IMR-90 (cell line): ENCODE data around the gene KY. TPM values are rescaled to one million over a fixed set of nuclear protein-coding genes. Genes with fewer than 3 reads are reported as not detected.

Experiments
- ATAC-seq: fragments of 200-7000 bp; cut with Tn5 transposase; 2 replicates; pipeline ENCODE4 v1.9.1; 2020; ENCODE audit warnings: low read depth, mild to moderate bottlenecking, moderate library complexity
- BruUV-seq: library from RNA; stranded (reverse); fragments of 400-500 nt; replicated peaks from 2 replicates; lab custom pipeline; 2021; lab: Mats Ljungman, UMichigan
- CTCF ChIA-PET: fragments of 300-600 bp; formaldehyde crosslinking; extraction: SDS; loops from one replicate; lab custom pipeline; 2021; ENCODE audit warnings: antibody characterized with exemption; lab: Yijun Ruan, JAX
- POLR2A ChIA-PET: fragments of 300-600 bp; sonication (Branson Sonifier 250); formaldehyde crosslinking; loops from one replicate; lab custom pipeline; 2022; ENCODE audit warnings: antibody characterized with exemption; ENCODE audit not compliant: unreplicated experiment; lab: Charles Lee
- DNase-seq: peaks from one replicate; pipeline ENCODE4 v3.0.0; 2013
- H2AFZ ChIP-seq: replicated peaks from 2 replicates; pipeline ENCODE3; 2013; ENCODE audit warnings: low read length, mild to moderate bottlenecking; ENCODE audit not compliant: poor library complexity
- H2AK5ac ChIP-seq: 2 replicates; pipeline ENCODE4 v1.6.1; 2013; ENCODE audit warnings: low read depth, low read length, inconsistent platforms
- H2AK9ac ChIP-seq: replicated peaks from 2 replicates; pipeline ENCODE3; 2013; ENCODE audit warnings: mild to moderate bottlenecking, low read depth, low read length, moderate library complexity; ENCODE audit not compliant: poor library complexity
- H2BK120ac ChIP-seq: 2 replicates; pipeline ENCODE4 v1.6.1; 2013; ENCODE audit warnings: low read depth, low read length, inconsistent platforms
- H2BK15ac ChIP-seq: 3 replicates; pipeline ENCODE4 v1.6.1; 2013; ENCODE audit warnings: low read depth, low read length, inconsistent platforms
- H2BK20ac ChIP-seq: 2 replicates; pipeline ENCODE4 v1.6.1; 2013; ENCODE audit warnings: low read depth, mild to moderate bottlenecking, inconsistent platforms, low read length, moderate library complexity
- H2BK5ac ChIP-seq: 2 replicates; pipeline ENCODE4 v1.6.1; 2013; ENCODE audit warnings: mild to moderate bottlenecking, low read depth, low read length, inconsistent platforms; ENCODE audit not compliant: poor library complexity, severe bottlenecking
- H3K14ac ChIP-seq: replicated peaks from 2 replicates; pipeline ENCODE4 v1.6.1; 2013; ENCODE audit warnings: low read depth, low read length, inconsistent platforms
- H3K18ac ChIP-seq: 2 replicates; pipeline ENCODE4 v1.6.1; 2013; ENCODE audit warnings: low read depth, low read length, control low read depth
- H3K23ac ChIP-seq: 2 replicates; pipeline ENCODE4 v1.6.1; 2013; ENCODE audit warnings: low read depth, low read length, inconsistent platforms
- H3K27ac ChIP-seq: 2 replicates; pipeline ENCODE4 v1.5.1; 2013; ENCODE audit warnings: mild to moderate bottlenecking, control low read depth, low read length; ENCODE audit not compliant: insufficient read depth
- H3K27me3 ChIP-seq: 2 replicates; pipeline ENCODE4 v1.6.1; 2013; ENCODE audit warnings: low read length; ENCODE audit not compliant: control insufficient read depth, insufficient read depth
- H3K36me3 ChIP-seq: 2 replicates; pipeline ENCODE4 v1.6.1; 2013; ENCODE audit warnings: low read length, mixed read lengths; ENCODE audit not compliant: control insufficient read depth, insufficient read depth
- H3K4ac ChIP-seq: 2 replicates; pipeline ENCODE4 v1.6.1; 2013; ENCODE audit warnings: low read depth, low read length, inconsistent platforms
- H3K4me1 ChIP-seq: 2 replicates; pipeline ENCODE4 v1.6.1; 2013; ENCODE audit warnings: low read length, mixed read lengths; ENCODE audit not compliant: control insufficient read depth, insufficient read depth
- H3K4me2 ChIP-seq: 2 replicates; pipeline ENCODE4 v1.6.1; 2013; ENCODE audit warnings: low read depth, mild to moderate bottlenecking, control low read depth, low read length, moderate library complexity
- H3K4me3 ChIP-seq: 2 replicates; pipeline ENCODE4 v1.5.1; 2013; ENCODE audit warnings: low read depth, mild to moderate bottlenecking, control low read depth, low read length, moderate library complexity; ENCODE audit not compliant: insufficient read depth
- H3K56ac ChIP-seq: 2 replicates; pipeline ENCODE4 v1.6.1; 2013; ENCODE audit warnings: low read length, inconsistent platforms; ENCODE audit not compliant: insufficient read depth; ENCODE audit errors: extremely low read depth
- H3K79me1 ChIP-seq, 2 experiments: 2 replicates each; pipeline ENCODE4 v1.6.1; 2013; ENCODE audit warnings: low read length in 2 of 2, inconsistent platforms in 1 of 2, low read depth in 1 of 2
- H3K9ac ChIP-seq: 2 replicates; pipeline ENCODE4 v1.6.1; 2013; ENCODE audit warnings: low read depth, low read length, control low read depth
- H3K9me1 ChIP-seq: 2 replicates; pipeline ENCODE4 v1.6.1; 2013; ENCODE audit warnings: low read length, inconsistent platforms; ENCODE audit not compliant: insufficient read depth
- H3K9me3 ChIP-seq: 2 replicates; pipeline ENCODE4 v1.6.1; 2013; ENCODE audit warnings: low read length; ENCODE audit not compliant: control insufficient read depth, insufficient read depth
- H4K20me1 ChIP-seq: 2 replicates; pipeline ENCODE4 v1.6.1; 2013; ENCODE audit warnings: low read length, inconsistent platforms; ENCODE audit not compliant: insufficient read depth
- H4K5ac ChIP-seq: 2 replicates; pipeline ENCODE4 v1.6.1; 2013; ENCODE audit warnings: mild to moderate bottlenecking, low read depth, low read length, control low read depth
- H4K8ac ChIP-seq, 2 experiments: 2 replicates each; pipeline ENCODE4 v1.6.1; 2013; ENCODE audit warnings: low read depth in 2 of 2, low read length in 2 of 2, control low read depth in 1 of 2, inconsistent platforms in 1 of 2
- H4K91ac ChIP-seq: 2 replicates; pipeline ENCODE4 v1.6.1; 2013; ENCODE audit warnings: low read depth, low read length, inconsistent platforms; ENCODE audit not compliant: insufficient read depth
- BHLHE40 ChIP-seq: fragments of 150-350 bp; IDR thresholded peaks from 2 replicates; pipeline ENCODE4 v1.6.1; 2016; ENCODE audit warnings: mild to moderate bottlenecking, low read depth, low read length
- CEBPB ChIP-seq: IDR thresholded peaks from 2 replicates; pipeline ENCODE4 v1.6.1; 2012; ENCODE audit warnings: low read depth, low read length, improper control_type of control experiment
- CHD1 ChIP-seq: IDR thresholded peaks from 2 replicates; pipeline ENCODE4 v1.6.1; 2012; ENCODE audit warnings: low read depth, low read length, improper control_type of control experiment
- CTCF ChIP-seq: conservative IDR thresholded peaks from 2 replicates; pipeline ENCODE4 v1.5.1; 2012; ENCODE audit warnings: mild to moderate bottlenecking, low read depth, low read length, improper control_type of control experiment
- MAFK ChIP-seq: IDR thresholded peaks from 2 replicates; pipeline ENCODE4 v1.6.1; 2012; ENCODE audit warnings: low read depth, low read length, improper control_type of control experiment
- MAZ ChIP-seq: IDR thresholded peaks from 2 replicates; pipeline ENCODE4 v1.6.1; 2012; ENCODE audit warnings: low read depth, mild to moderate bottlenecking, low read length, improper control_type of control experiment, moderate library complexity, borderline replicate concordance
- MXI1 ChIP-seq: IDR thresholded peaks from 2 replicates; pipeline ENCODE4 v1.6.1; 2012; ENCODE audit warnings: low read depth, mild to moderate bottlenecking, low read length, moderate library complexity, borderline replicate concordance
- RAD21 ChIP-seq: IDR thresholded peaks from 2 replicates; pipeline ENCODE4 v1.6.1; 2012; ENCODE audit warnings: low read length, improper control_type of control experiment
- RCOR1 ChIP-seq: IDR thresholded peaks from 2 replicates; pipeline ENCODE4 v1.6.1; 2012; ENCODE audit warnings: mild to moderate bottlenecking, low read length, improper control_type of control experiment; ENCODE audit not compliant: insufficient replicate concordance
- SMC3 ChIP-seq: fragments of 150-350 bp; IDR thresholded peaks from 2 replicates; pipeline ENCODE4 v1.6.1; 2016; ENCODE audit warnings: low read depth, mild to moderate bottlenecking, antibody characterized with exemption, low read length, moderate library complexity
- USF2 ChIP-seq: fragments of 150-350 bp; IDR thresholded peaks from 2 replicates; pipeline ENCODE4 v1.6.1; 2017; ENCODE audit warnings: mild to moderate bottlenecking, antibody characterized with exemption, low read length, low read depth
- WGBS, 2 experiments: methylation state at CpG; one replicate each; pipeline versions ENCODE4 v1.1.5 to v1.1.7; 2013; ENCODE audit warnings: missing lambda C conversion rate in 2 of 2; ENCODE audit not compliant: insufficient read length in 1 of 2; ENCODE audit errors: extremely low coverage in 2 of 2; 5-methylcytosine and 5-hydroxymethylcytosine counted together
- dilution Hi-C: fragments of 300-500 bp; cut with HindIII; formaldehyde crosslinking; loops from one replicate; pipeline ENCODE4 v1.14.3; 2018; ENCODE audit warnings: low sequenced_read_pairs; ENCODE audit not compliant: unreplicated experiment
- in situ Hi-C: fragments of 300-500 bp; cut with MboI; formaldehyde crosslinking; loops from 3 replicates; pipeline ENCODE4 v1.14.3; 2019; ENCODE audit warnings: low sequenced_read_pairs, inconsistent platforms, mixed read lengths
- intact Hi-C: fragments of 100-400 bp; cut with micrococcal nuclease; formaldehyde crosslinking; loops from 2 replicates; pipeline ENCODE4 v1.10.0; 2022
- polyA plus RNA-seq, 3 experiments: library from polyadenylated mRNA; depleted of rRNA; stranded (reverse); fragments of >200 nt; gene quantifications; 2 replicates each; pipeline ENCODE4 v1.2.3, GENCODE V29; 2012; ENCODE audit warnings: low replicate concordance in 1 of 3
- total RNA-seq: library from RNA; depleted of rRNA; stranded (reverse); fragments of >200 nt; gene quantifications from 2 replicates; pipeline ENCODE4 v1.2.3, GENCODE V29; 2012

KY gene
- total and polyA plus RNA-seq, 2 of the 4 experiments (the other 2 are of a cell fraction): under 0.01 to 0.09 TPM

DNA sequence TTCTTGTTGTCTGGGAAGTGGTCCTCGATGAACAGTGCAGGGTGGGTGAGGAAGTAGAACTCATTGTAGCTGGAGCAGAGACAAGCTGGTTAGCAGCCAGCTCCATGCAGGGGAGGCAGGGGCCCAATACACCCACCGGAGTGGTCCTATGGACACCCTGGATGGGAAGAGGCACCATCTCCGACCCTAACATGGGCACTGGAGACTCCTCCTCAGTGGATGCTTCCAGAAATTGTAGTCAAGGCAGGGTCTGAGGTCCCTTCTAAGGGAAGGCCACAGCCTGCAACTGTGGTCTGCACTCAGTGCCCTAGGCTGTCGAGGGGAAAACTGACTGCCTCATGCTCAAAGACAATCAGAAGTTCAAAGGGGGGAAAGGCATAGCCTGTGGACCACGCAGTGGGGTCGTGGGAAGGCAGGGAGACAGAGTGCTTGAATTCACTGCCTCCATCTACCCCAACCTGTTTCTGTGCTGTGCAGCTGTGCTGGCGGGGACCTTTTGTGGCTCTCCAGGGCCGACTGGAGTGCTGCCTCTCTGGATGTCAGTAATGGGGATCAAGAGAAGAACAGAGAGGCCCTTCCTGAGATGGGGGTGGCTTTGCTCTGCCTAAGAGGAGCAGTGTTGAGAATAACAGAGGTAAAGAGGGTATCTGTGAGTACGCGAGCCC lies 41.9 kb downstream of the KY start:
- Histone ChIP-seq H3K27ac (no peak overlapping the region), H2AK9ac (no peak overlapping the region), H3K56ac (no peak overlapping the region), H3K36me3 (no peaks in the 10 kb centered on the region), H4K91ac (no peak overlapping the region), H3K9me3 (no peaks in the 10 kb centered on the region), H3K18ac (no peak overlapping the region), H3K9me1 (no peaks in the 10 kb centered on the region), H3K4me2 (no peak overlapping the region), H2BK5ac (no peak overlapping the region), H3K23ac (no peak overlapping the region), H4K5ac (no peak overlapping the region), H3K27me3 (peaks cover 54% of the 10 kb centered on the region), H4K20me1 (no peaks in the 10 kb centered on the region), H3K4ac (no peak overlapping the region), H2AK5ac (no peak overlapping the region), H2BK15ac (no peak overlapping the region), H3K4me1 (no peaks in the 10 kb centered on the region; the same call in 1 of the 2 replicates), H3K14ac (no peak overlapping the region), H2BK120ac (no peak overlapping the region), H3K79me1 (no peaks in the 10 kb centered on the region), H2AFZ (no peak overlapping the region), H3K4me3 (no peak overlapping the region), H2BK20ac (no peak overlapping the region), H3K9ac (no peak overlapping the region), H4K8ac (no peak overlapping the region)
- intact Hi-C loops: no loop called here
- TF ChIP-seq SMC3 (no peak), CHD1 (no peak), MAZ (no peak), CEBPB (no peak), RCOR1 (no peak), MXI1 (no peak), RAD21 (no peak), USF2 (no peak), CTCF (no peak), MAFK (no peak), BHLHE40 (no peak)
- in situ Hi-C loops: loop anchor here (10.0 kb wide), 1 partner anchor 1286 kb away; no protein-coding TSS in a partner anchor
- ATAC-seq (no peak), DNase-seq (no peak)
- WGBS, 2 experiments: 67% methylated on average over 6 of the region's 10 CpGs; no CpG with 5 or more reads in 1 of the 2 experiments
- ChIA-PET CTCF (no interaction called here), POLR2A (no interaction called here)
- no TSS peak for BruUV-seq
- dilution Hi-C loops: no loop called here
